Measurements from ENCODE around the gene FYB1.
"Not testable (repeated sequence)": the region's sequence is repeated elsewhere in the genome, so short reads cannot be mapped to it uniquely, and the experiment has no call there.

Gene FYB1

GRCh38 chr5:39186289-39186688 is 33.1 kb downstream of the FYB1 start:
- no peak for DNase-seq

GRCh38 chr5:39185761-39186160 is 33.6 kb downstream of the FYB1 start:
- no peak for DNase-seq

DNA sequence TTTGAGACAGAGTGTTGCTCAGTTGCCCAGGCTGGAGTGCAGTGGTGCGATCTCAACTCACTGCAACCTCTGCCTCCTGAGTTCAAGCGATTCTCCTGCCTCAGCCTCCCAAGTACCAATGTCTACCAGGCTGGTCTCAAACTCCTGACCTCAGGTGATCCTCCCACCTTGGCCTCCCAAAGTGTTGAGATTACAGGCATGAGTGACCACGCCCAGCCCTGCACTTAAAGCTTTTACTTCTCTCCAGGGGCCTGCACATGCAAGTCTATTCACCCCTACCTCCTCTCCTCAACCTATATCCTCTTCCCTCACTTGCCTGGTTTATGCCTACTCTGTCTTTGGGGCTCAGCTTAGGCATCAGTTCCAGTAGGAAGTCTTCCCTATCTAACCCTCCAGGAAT is 39.8 kb downstream of the FYB1 start:
- DNase-seq: not testable (repeated sequence)

DNA sequence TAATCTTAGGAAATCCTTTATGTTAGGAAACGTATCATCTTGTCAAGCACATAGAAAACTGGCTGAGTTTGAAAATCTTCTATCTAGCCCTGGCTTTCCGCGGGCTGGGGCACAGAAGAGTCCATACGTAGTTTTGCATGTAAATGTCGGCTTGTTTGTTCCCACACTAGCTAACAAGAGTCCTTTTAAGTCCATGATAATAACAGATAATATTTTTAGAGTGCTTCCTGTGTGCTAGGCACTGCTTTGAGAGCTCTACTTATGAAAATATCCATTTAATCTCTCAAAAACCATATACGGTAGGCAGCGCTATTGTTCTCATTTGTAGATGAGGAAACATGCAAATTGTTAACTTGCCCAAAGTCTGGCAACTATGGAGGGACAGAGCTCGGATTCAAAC is 40.5 kb downstream of the FYB1 start:
- DNase-seq: no peak

DNA sequence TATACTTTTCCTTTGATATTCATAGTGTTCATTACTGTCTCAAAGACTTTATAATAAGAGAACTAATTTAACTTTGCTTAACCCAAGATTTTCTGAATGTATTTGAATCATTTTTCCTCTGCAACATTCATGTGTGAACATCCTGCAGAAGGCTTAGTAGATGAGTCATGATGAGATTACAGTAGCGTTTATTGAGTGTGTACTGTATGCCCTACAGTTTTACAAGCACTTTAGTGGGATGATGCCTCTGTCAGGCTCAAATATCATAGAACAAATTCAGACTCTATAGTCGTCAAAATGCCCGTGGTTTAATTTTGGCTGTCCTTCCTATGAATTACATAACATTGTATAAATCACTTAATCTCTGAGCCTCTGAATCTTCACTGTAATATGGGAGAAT is 41.2 kb downstream of the FYB1 start:
- DNase-seq: no peak

DNA sequence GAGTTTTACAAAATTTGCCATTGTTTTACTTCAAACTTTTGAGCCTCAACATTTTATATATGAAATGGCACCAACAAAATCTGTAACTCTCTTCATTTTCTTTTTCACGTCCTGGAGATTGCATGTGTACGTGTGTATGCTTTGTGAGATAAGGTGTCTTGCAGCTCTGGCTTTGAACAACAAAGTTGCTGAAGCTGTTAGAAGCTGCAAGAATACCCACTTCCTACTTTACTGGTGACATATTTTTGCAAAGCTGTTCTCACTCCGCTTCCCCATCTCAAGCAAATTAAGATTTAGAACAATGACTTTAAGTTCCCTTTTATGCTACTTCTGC is 41.8 kb downstream of the FYB1 start:
- DNase-seq: no peak

GRCh38 chr5:39176759-39177630 is 42.4 kb downstream of the FYB1 start:
- DNase-seq: no peak

GRCh38 chr5:39175273-39175955 is 43.9 kb downstream of the FYB1 start:
- no peak for DNase-seq

DNA sequence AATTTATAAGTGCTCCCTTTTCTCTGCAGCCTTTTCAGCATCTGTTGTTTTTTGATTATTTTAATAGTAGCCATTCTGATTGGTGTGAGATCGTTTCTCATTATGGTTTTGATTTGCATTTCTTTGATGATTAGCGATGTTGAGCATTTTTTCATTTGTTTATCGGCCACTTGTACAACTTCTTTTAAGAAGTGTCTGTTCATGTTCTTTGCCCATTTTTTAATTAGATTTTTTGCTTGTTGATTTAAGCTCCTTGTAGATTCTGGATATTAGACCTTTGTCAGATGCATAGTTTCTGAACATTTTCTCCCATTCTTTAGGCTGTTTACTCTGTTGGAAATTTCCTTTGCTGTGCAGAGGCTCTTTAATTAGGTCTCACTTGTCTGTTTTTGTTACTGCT is 46.3 kb downstream of the FYB1 start:
- no peak for DNase-seq

DNA sequence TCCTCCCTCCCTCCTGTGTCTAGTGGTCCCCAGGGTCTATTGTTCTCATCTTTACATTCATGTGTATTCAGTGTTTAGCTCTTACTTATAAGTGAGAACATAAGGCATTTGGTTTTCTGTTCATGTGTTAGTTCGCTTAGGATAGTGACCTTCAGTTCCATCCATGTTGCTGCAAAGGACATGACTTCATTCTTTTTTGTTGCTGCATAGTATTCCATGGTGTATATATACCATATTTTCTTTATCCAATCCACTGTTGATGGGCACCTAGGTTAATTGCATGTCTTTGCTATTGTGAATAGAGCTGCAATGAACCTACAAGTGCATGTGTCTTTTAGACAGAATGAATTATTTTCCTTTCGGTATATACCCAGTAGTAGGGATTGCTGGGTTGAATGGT is 46.8 kb downstream of the FYB1 start:
- DNase-seq: no peak

- no peak for DNase-seq
Measured at GRCh38 chr5:39171647-39172046, 47.7 kb downstream of the FYB1 start.

- DNase-seq: no peak
Measured at GRCh38 chr5:39169081-39169480, 50.3 kb downstream of the FYB1 start.

DNA sequence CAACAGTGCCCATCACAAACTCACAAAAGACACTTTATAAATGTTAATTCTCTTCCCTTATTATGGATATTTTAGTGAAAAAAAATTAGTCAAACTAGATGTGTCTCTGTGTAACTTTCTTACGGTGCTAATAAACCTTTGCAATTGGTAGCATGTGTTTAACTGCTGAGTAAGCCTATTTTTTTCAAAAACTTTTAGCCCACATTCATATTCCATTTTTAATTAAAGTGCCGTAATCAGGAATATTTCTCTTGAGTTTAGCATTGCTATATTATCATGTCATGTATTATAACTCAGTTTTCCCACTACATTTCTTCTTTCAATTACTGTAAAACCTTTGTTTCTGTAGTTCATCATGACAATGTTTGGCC is 51.4 kb downstream of the FYB1 start:
- DNase-seq: no peak

GRCh38 chr5:39167141-39167971 is 52.0 kb downstream of the FYB1 start:
- DNase-seq: no peak

GRCh38 chr5:39164529-39165402 is 54.6 kb downstream of the FYB1 start:
- no peak for DNase-seq

DNA sequence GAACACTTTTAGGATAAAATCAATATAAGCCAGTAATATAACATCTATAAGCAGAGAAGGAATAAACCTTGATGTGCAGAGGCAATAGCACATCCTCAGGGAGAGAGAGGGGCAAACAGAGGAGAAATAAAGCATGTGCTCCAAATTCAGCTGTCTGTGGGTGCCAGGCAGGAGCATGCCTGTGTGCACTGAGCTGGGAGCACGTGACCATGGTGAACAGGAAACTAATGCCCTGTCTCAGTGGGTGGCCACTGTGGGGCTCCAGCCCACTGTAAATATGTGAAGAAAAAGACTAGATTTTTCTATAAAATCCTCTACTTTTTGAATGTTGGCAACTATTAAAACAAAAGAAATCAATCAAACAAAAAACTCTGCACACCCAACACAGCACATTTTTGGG is 55.3 kb downstream of the FYB1 start:
- no peak for DNase-seq

GRCh38 chr5:39161578-39161977 is 57.8 kb downstream of the FYB1 start:
- DNase-seq: no peak

GRCh38 chr5:39160576-39161213 is 58.7 kb downstream of the FYB1 start:
- no peak for DNase-seq

DNA sequence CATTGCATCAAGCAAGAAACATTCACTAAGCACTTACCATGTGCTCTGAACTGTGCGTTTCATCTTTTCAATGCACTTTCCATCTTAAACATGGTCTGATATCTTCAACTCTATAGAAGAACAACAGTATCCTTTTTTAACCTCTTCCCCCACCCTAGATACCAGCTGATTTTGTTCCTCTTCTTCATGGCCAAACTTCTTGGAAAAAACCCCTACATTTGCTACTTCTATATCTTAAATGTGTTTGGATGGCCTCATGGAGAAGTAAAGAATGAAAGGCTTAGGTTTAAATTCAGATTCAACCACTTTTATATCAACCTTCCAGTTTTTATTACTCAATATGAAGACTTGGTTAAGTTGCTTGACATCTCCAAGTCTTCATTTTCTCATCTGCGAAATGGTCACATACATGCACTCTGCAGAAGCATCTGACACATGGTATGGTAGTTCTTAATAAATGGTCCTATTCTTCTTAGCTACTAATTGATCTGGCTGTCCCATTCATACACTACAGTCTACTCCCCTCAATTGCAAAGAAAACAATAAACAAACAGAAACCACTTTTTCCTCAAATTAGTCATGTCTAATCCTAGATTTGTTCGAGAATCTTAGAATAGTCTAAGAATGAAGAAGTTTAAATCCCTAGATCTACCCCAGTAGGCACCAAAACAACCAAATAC is 59.4 kb downstream of the FYB1 start:
- no peak for DNase-seq

DNA sequence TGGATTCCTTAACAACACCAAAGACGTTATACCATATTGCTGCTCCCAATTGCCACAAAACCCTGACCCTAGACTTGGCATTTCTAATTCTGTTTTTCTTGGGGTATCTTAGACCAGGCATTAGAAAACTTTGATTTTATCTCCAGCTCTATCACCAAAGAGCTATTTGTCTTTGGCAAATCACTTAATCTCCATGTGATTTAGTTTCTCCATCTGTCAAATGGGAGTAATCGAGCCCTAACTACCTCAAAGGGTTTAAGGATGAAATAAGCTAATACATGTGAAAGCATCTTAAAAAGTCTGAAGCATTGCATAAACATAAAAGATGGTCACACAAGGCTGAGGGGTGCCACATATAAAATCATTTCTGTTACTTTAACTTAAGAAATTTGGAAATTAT is 60.6 kb downstream of the FYB1 start:
- no peak for DNase-seq

DNA sequence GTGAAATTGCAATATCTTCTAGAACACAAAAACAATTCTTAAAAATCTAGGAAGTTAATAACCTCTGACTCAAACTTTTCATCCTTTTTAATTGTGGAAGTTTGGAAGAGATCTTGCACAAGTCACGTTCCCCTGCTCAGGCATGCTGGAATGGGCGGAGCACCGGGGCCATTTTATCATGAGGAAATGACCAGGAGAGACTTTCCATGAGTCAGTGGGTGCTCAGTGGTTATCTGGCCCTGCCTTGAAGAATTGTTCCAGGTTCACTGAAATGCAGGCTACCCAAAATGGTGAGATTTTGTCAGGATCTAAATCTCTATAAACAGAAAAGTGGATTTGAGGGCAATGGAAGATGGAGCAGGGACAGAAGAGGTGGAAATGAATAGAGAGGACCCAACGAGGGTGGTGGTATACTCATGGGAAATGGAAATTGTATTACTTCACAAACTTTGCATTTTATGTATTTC is 61.2 kb downstream of the FYB1 start:
- no peak for DNase-seq

DNA sequence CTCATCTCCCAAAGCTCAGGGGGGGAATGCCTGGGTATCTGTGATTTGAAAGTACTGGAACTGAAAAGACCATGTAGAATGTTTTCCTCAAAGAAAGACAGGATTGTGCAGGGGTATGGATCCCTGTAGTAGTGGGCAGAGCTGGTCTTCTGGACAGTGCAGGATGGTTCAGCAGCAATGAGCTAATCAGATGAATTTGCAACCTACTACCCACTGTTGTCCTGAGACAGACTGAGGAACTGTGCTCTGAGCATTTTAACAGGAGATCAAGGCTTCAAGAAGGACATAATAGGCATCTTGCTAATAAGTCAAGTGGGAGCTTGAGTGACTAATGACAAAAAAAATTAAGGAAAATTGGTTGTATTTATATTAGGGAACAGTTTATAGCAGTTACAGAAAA is 61.7 kb downstream of the FYB1 start:
- no peak for DNase-seq

All from DMS79 treated with DMSO at 0.1 percent for 48 hours (cell line).